Measurements from ENCODE around the gene ZNF71.

GRCh38 chr19:56671613-56671994, 76.5 kb downstream of the ZNF71 start, which contains the start of gene ZNF835:
- TF ChIP-seq CTCF (IDR thresholded peaks at IDR 0.05; ENCODE audit: low read depth, low read length) (no peak), EZH2phosphoT487 (IDR thresholded peaks at IDR 0.05; ENCODE audit: low read depth) (no peak)
